GM06990 (cell line): ENCODE data around the gene PKP4.
"Not testable (repeated sequence)": the region's sequence is repeated elsewhere in the genome, so short reads cannot be mapped to it uniquely, and the experiment has no call there.

Experiments
- DNase-seq: peaks from one replicate; pipeline ENCODE4 v3.0.0-alpha.2; 2011; ENCODE audit not compliant: insufficient read length; ENCODE audit errors: extremely low read depth
- H3K27me3 ChIP-seq: replicated peaks from 2 replicates; pipeline ENCODE4 v1.6.0; 2011; ENCODE audit warnings: low read length; ENCODE audit not compliant: control insufficient read depth, insufficient read depth
- H3K36me3 ChIP-seq: 2 replicates; pipeline ENCODE4 v1.5.1; 2011; ENCODE audit warnings: low read length; ENCODE audit not compliant: control insufficient read depth, insufficient read depth
- H3K4me3 ChIP-seq: replicated peaks from 2 replicates; pipeline ENCODE4 v1.5.1; 2011; ENCODE audit warnings: low read depth, mild to moderate bottlenecking, control low read depth, low read length
- TF ChIP-seq, protein P1 (sequence below): IDR thresholded peaks from 2 replicates; pipeline ENCODE4 v1.5.1; 2011; ENCODE audit warnings: low read length, control low read depth, mild to moderate bottlenecking, inconsistent platforms; ENCODE audit not compliant: insufficient read depth, poor library complexity, severe bottlenecking

PKP4 gene

DNA sequence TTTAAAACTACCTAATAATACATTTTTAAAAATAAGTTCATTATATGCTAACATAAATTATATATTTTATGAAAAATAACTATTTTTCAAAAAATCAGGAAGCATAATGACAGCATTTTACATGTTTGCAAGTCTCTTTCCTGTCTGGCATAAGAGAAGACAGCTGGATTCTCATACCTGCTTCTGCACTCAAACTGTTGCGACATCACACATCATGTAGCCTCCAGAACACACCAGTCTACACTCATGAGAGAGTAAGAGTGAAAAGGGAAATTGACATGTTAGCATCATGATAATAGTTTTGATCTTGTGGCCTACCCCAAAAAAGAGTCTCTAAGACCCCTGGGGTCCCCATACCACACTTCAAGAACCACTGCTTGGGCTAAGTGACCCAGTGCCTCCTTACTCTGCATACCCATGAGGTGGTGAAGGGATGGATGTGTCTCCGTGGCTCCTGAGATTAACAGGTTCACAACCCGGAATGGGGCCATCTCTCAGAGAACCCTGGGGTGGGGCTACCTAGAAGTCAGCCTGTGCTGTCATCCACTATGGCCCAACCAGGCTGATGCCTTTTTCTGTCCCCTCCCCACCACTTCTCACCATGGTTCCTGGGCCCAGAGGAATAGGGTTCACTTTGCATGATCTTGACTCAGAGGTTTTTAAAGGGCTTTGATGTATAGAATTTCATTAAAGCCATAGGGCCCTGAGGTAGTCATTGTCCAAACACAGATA, 235.8 kb downstream of the PKP4 start:
- Histone ChIP-seq H3K27me3 (no peaks in the 10 kb centered on the region), H3K36me3 (no peaks in the 10 kb centered on the region), H3K4me3 (no peak overlapping the region)
- no peak for DNase-seq
- TF ChIP-seq, protein P1, sequence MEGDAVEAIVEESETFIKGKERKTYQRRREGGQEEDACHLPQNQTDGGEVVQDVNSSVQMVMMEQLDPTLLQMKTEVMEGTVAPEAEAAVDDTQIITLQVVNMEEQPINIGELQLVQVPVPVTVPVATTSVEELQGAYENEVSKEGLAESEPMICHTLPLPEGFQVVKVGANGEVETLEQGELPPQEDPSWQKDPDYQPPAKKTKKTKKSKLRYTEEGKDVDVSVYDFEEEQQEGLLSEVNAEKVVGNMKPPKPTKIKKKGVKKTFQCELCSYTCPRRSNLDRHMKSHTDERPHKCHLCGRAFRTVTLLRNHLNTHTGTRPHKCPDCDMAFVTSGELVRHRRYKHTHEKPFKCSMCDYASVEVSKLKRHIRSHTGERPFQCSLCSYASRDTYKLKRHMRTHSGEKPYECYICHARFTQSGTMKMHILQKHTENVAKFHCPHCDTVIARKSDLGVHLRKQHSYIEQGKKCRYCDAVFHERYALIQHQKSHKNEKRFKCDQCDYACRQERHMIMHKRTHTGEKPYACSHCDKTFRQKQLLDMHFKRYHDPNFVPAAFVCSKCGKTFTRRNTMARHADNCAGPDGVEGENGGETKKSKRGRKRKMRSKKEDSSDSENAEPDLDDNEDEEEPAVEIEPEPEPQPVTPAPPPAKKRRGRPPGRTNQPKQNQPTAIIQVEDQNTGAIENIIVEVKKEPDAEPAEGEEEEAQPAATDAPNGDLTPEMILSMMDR, result no peak

DNA sequence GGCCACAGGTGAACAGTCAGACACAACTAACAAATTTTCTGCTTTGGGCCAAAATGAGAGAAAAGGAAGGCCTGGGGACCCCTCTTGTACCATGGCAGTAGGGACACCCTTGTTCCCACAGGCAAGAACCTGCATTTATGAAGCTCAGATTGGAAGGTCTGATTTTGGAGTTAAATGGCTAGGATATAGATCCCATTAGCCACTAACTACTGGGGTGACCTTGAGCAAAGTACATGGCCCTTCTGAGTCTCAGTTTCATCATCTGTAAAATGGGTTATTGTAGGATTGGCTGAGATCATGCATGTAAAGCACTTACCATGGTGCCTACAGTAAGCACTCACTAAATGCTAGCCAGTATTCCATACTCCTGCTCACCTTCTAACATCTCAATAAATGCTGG, 236.7 kb downstream of the PKP4 start:
- TF ChIP-seq, protein P1, result no peak
- Histone ChIP-seq H3K36me3 (no peaks in the 10 kb centered on the region), H3K27me3 (no peaks in the 10 kb centered on the region), H3K4me3 (no peak overlapping the region)
- no peak for DNase-seq

DNA sequence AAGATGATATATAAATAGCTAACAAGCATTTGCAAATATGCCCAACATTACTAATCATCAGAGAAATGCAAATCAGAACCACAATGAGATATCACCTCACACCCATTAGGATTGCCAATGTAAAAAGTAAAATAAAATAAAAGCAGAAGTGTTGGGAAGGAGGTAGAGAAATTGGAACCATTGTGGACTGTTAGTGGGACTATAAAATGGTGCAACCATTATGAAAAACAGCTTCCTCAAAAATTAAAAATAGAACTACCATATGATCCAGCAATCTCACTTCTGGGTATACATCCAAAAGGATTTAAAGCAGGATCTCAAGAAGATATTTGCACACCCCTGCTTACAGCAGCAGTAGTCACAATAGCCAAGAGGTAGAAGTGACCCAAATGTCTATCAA, 238.6 kb downstream of the PKP4 start:
- DNase-seq, result no peak
- Histone ChIP-seq H3K36me3 (no peaks in the 10 kb centered on the region), H3K4me3 (no peak overlapping the region), H3K27me3 (no peaks in the 10 kb centered on the region)
- TF ChIP-seq, protein P1, result no peak

DNA sequence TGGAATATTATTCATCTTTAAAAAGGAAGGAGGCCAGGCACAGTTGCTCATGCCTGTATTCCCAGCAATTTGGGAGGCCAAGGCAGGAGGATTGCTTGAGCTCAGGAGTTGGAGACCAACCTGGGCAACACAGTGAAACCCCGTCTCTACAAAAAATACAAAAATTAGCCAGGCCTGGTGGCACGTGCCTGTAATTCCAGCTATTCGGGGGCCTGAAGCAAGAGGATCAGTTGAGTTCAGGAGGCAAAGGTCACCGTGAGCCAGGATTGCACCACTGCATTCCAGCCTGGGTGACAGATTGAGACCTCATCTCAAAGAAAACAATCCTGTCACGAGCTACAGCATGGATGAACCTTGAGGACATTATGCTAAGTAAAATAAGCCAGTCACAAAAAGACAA, 239.0 kb downstream of the PKP4 start:
- H3K36me3 ChIP-seq, H3K4me3 ChIP-seq, DNase-seq, H3K27me3 ChIP-seq: not testable (repeated sequence)

DNA sequence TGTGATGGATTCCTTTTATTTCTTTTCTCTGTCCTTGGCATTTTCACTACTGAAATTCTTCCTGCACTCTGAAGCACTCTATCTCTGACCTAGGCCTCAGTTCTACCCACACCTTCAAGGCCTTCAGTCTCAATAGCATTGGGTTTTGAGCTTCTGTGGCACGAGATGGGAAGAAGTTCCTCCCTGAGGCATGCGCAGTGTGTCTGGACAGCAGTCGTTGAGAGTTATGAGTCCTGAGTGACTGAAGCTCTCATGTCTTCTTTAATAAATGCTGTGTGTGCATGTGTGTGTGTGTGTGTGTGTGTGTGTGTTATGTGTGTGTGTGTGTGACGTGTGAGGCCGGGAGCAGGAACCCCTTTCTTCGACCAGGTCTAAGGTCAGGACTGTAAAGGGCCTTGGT, 242.6 kb downstream of the PKP4 start:
- Histone ChIP-seq H3K4me3 (no peak overlapping the region), H3K27me3 (no peaks in the 10 kb centered on the region), H3K36me3 (no peaks in the 10 kb centered on the region)
- no peak for DNase-seq
- TF ChIP-seq, protein P1, result no peak

DNA sequence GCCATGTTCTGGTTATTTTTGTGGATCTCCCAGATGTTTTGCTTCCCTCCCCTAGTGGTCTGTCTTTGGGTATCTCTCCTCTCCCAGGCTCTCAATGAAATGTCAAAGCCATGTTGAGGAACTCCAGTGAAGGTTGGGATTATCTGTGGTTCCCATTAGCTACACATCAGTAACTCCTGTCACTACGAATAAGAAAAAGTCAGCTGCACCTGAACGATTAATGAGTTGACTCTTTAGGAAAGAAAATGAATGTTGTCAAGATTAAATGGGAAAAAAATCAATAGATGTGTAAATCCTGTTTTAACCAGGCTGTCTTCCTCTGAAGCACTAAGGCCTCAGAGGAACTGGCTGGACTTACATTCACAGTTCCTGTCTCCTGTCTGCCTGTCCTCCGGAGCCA, 244.3 kb downstream of the PKP4 start:
- Histone ChIP-seq H3K4me3 (no peak overlapping the region), H3K27me3 (no peaks in the 10 kb centered on the region), H3K36me3 (no peaks in the 10 kb centered on the region)
- TF ChIP-seq, protein P1, result no peak
- DNase-seq, result no peak
